IPS DF 4.7 (cell line): ENCODE data around the gene SMIM23.
"Not testable (repeated sequence)": the region's sequence is repeated elsewhere in the genome, so short reads cannot be mapped to it uniquely, and the experiment has no call there.

ENCODE experiments used
- DNase-seq: peaks from one replicate; pipeline ENCODE4 v3.0.0-alpha.2; 2013; ENCODE audit warnings: low spot score; ENCODE audit errors: extremely low read depth

The SMIM23 gene

DNA sequence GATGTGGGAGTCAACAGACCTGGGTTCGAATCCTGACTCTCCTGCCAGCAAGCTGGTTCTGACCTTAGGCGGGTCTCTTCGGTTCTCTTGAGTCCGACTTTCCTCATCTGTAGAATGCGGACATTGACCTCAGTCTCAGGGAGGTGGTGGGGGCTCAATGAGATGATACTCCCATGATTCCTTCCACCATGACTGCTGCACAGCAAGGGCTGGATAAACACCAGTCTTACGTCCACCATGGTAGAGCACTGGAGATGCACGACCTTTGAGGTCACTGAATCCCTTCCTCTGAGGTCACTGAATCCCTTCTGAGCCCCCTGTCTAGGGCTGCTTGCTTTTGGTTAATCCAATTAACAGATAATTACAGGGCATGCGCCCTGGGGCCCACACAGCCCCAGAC, 12.5 kb upstream of the SMIM23 start:
- no peak for DNase-seq

- DNase-seq: no peak
Observed at GRCh38 chr5:171774418-171774817, 11.2 kb upstream of the SMIM23 start.

DNA sequence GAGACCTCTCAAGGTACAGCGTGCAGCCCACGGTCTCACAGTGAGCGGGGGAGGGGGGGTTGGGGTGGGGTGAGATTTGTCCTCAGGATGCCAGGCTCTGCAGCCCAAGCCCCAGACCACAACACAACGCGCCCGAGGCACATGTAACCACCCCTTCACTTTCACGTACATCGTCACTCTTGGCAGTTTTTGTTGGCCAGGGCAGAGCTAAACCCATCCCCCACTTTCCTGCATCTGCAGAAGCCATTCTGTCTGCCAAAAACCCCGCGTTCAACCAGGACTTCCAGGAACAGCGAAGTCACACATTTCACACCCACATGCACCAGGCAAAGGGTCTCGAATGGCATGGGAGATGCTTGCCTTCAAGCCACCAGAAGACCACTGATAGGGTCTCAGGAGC, 9.4 kb upstream of the SMIM23 start:
- no peak for DNase-seq

- DNase-seq: no peak
Observed at GRCh38 chr5:171776770-171777759, 8.6 kb upstream of the SMIM23 start.

GRCh38 chr5:171781744-171782143, 3.9 kb upstream of the SMIM23 start:
- DNase-seq: not testable (repeated sequence)

- DNase-seq: no peak
Observed at GRCh38 chr5:171782332-171782966, 3.2 kb upstream of the SMIM23 start.

- no peak for DNase-seq
Observed at GRCh38 chr5:171783051-171783450, 2.6 kb upstream of the SMIM23 start.

DNA sequence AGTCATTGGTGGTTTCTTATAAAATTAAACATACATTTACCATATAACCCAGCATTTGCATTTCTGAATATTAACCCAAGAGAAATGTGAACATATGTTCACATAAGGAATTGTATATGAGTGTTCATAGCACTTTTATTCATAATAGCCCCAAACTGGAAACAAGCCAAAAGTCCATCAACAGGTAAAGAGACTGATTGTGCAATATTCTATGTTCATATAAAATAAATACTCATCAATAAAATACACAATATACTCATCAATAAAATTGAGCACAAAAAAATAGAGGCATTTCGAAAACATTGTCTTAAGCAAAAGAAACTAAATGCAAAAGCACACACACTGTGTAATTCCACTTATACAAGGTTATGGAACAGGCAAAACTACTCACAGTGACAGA, 3.7 kb downstream of the SMIM23 start:
- no peak for DNase-seq

- no peak for DNase-seq
Observed at GRCh38 chr5:171790408-171790807, 4.8 kb downstream of the SMIM23 start.

GRCh38 chr5:171794470-171794960, 8.9 kb downstream of the SMIM23 start:
- no peak for DNase-seq

DNA sequence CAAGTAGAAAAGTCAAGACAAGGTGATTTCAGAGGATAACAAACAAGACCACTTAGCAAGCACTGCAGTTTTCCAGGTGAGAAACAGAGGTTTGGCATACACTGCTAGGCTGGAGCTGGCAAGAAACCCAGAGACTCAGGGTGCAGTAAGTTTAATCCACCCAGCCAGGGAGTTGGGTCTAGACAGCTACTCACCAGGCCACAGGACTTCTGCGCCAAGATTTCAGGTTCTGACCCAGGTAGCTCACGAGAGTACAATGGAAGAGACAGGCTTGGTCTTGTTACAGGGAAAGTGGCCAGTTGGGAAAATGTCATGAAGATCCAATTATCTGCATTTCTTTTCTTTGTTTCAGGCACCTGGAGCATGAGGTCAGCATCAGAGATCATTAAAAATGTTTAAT, 9.8 kb downstream of the SMIM23 start:
- DNase-seq: no peak

GRCh38 chr5:171796436-171796835, 10.8 kb downstream of the SMIM23 start:
- DNase-seq: no peak

- no peak for DNase-seq
Observed at GRCh38 chr5:171797543-171797942, 11.9 kb downstream of the SMIM23 start.

DNA sequence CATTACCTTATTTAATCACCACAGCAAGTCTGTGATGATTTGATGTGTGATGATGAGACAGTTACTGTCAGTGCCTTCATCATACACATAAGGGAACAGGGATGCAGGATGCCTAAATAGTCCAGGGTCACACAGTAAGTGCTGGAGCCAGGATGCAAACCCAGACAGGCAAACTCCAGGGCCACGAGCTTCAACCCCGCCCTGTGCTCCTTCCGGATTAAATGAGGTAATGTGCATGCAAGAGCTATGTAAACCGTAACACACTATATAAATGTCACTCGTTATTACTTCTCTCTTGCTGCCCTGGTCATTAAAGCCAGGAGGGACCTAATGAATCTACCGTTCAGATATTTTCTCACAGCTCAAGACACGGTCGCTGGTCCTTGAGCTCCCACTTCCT, 12.8 kb downstream of the SMIM23 start:
- no peak for DNase-seq

- no peak for DNase-seq
Observed at GRCh38 chr5:171801839-171802238, 16.2 kb downstream of the SMIM23 start.

- DNase-seq: no peak
Observed at GRCh38 chr5:171805746-171806145, 20.1 kb downstream of the SMIM23 start.

- DNase-seq: no peak
Observed at GRCh38 chr5:171806976-171807747, 21.5 kb downstream of the SMIM23 start.

GRCh38 chr5:171808453-171808852, 22.8 kb downstream of the SMIM23 start:
- DNase-seq: no peak

DNA sequence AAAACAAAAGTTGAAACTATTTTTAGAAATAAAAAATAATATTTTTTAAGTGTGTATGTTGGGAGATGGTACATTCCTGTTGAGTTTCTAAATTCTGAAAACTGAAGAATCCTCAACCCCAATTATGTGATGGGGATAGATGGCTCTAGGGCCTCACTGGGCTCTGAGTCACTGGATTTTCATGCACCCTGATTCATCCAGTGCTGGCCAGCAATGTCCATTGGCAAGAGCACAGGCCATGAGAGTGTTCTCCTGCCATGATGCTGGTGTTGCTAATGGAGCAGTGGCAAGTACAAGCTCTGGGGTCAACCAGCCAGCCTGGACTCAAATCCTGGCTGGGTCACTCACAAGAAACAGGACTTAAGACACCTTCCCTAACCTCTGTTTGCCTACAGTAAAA, 23.3 kb downstream of the SMIM23 start:
- no peak for DNase-seq

- no peak for DNase-seq
Observed at GRCh38 chr5:171810227-171810626, 24.6 kb downstream of the SMIM23 start.

GRCh38 chr5:171813270-171813669, 27.7 kb downstream of the SMIM23 start:
- no peak for DNase-seq
